ENCODE data around the gene DTNA. TPM values are rescaled to one million over a fixed set of nuclear protein-coding genes. Genes with fewer than 3 reads are reported as not detected.

The DTNA gene
- total and polyA plus RNA-seq, 2 of the 8 experiments (the other 6 are each of a cell fraction or from before 2014, with no cell fraction given): 30.2 to 32.7 TPM

GRCh38 chr18:34718610-34719009 lies 8.5 kb downstream of the DTNA start:
- no peak overlapping the region for H2AFZ ChIP-seq (ENCODE audit: low read length)
- no peak overlapping the region for H2BK20ac ChIP-seq (ENCODE audit: low read length)
- H2BK120ac ChIP-seq (replicated peaks; ENCODE audit: low read depth, low read length): no peak overlapping the region
- H3K9me3 ChIP-seq (ENCODE audit: insufficient read depth in 2 of 2, low read depth in 1 of 2, low read length in 1 of 2): no peaks in the 10 kb centered on the region
- no peak overlapping the region for H4K91ac ChIP-seq (replicated peaks; ENCODE audit: insufficient read length, low read length)
- no peak overlapping the region for H3K4ac ChIP-seq (replicated peaks; ENCODE audit: insufficient read length, low read depth, low read length)
- H3K79me2 ChIP-seq (ENCODE audit: control insufficient read depth in 1 of 2, insufficient read depth in 2 of 2, low read length in 2 of 2): no peaks in the 10 kb centered on the region
- H3K27ac ChIP-seq (ENCODE audit: low read depth, low read length): no peak overlapping the region
- no peaks in the 10 kb centered on the region for H4K20me1 ChIP-seq (replicated peaks in 1 of 2; ENCODE audit: control insufficient read depth in 1 of 2, insufficient read depth in 2 of 2, low read length in 2 of 2)
- H3K23me2 ChIP-seq (ENCODE audit: low read depth, low read length): no peaks in the 10 kb centered on the region
- no peaks in the 10 kb centered on the region for H3K36me3 ChIP-seq (ENCODE audit: control insufficient read depth in 2 of 4, insufficient read depth in 4 of 4, low read length in 3 of 4)
- CTCF ChIA-PET (ENCODE audit: partially characterized antibody): interaction anchor here (1.3 to 6.0 kb wide), 2 partner anchors 11 to 56 kb away, joined by 3 to 27 read pairs; no protein-coding TSS in a partner anchor
- H3K4me1 ChIP-seq (replicated peaks in 1 of 4; ENCODE audit: control insufficient read depth in 3 of 4, insufficient read depth in 4 of 4, low read length in 3 of 4): no peaks in the 10 kb centered on the region
- H3K18ac ChIP-seq (ENCODE audit: extremely low read depth, low read length): no peak overlapping the region
- no peak overlapping the region for H3K56ac ChIP-seq (replicated peaks; ENCODE audit: insufficient read length, low read depth, low read length)
- H3K4me3 ChIP-seq (ENCODE audit: extremely low read depth in 1 of 4, insufficient read depth in 2 of 4, low read depth in 3 of 4, low read length in 4 of 4): no peak overlapping the region
- H3K9ac ChIP-seq (replicated peaks in 1 of 4; ENCODE audit: extremely low read depth in 1 of 4, low read depth in 3 of 4, low read length in 3 of 4): no peak overlapping the region
- H4K8ac ChIP-seq (ENCODE audit: extremely low read depth, insufficient read depth, low read length): no peak overlapping the region
- H2BK15ac ChIP-seq (ENCODE audit: low read length): no peak overlapping the region
- no peak overlapping the region for H2BK5ac ChIP-seq (ENCODE audit: low read depth, low read length)
- 89% methylated on average over 1 of the region's 1 CpG; no CpG with 5 or more reads in 1 of the 2 experiments for whole genome bisulfite sequencing, 2 experiments (ENCODE audit: extremely low coverage in 1 of 2, insufficient coverage in 1 of 2, insufficient read length in 1 of 2, insufficient replicate concordance in 2 of 2, low coverage in 1 of 2, low lambda C conversion rate in 2 of 2, missing lambda C conversion rate in 1 of 2)
- H3K27me3 ChIP-seq (replicated peaks in 1 of 4; ENCODE audit: control insufficient read depth in 3 of 4, extremely low read depth in 1 of 4, insufficient read depth in 3 of 4, low read length in 3 of 4): no peaks in the 10 kb centered on the region
- no peak overlapping the region for H3K4me2 ChIP-seq (ENCODE audit: insufficient read depth in 1 of 2, low read depth in 2 of 2, low read length in 2 of 2)
- H2BK12ac ChIP-seq (ENCODE audit: low read depth, low read length): no peak overlapping the region
- POLR2A ChIA-PET (ENCODE audit: partially characterized antibody): no interaction called here
- no peak overlapping the region for H4K5ac ChIP-seq (ENCODE audit: insufficient read length, low read depth, low read length)
- DNase-seq (ENCODE audit: low read depth in 1 of 2, low spot score in 2 of 2) (no peak), FAIRE-seq (no peak)
- no peak overlapping the region for H2AK5ac ChIP-seq (ENCODE audit: low read depth, low read length)
- H3K79me1 ChIP-seq (ENCODE audit: low read depth, low read length): no peaks in the 10 kb centered on the region
- no peak overlapping the region for H3K23ac ChIP-seq (ENCODE audit: insufficient read length)
- H3K14ac ChIP-seq (ENCODE audit: insufficient read length): no peak overlapping the region
- TF ChIP-seq TBP (IDR thresholded peaks at IDR 0.05; ENCODE audit: low read depth, low read length) (no peak), BCL11A (IDR thresholded peaks at IDR 0.05; ENCODE audit: low read depth in 2 of 2, low read length in 2 of 2) (no peak), BRCA1 (IDR thresholded peaks at IDR 0.05; ENCODE audit: low read depth, low read length) (no peak), EGR1 (IDR thresholded peaks at IDR 0.05; ENCODE audit: borderline replicate concordance, low read depth, low read length) (no peak)
